Effector CD4-positive, alpha-beta T cell (primary cell): Measurements from ENCODE around the gene TMEM220.
A peak's percentile ranks its signal among the peaks of the same experiment; 100 is the strongest.
"Not testable (repeated sequence)": the region's sequence is repeated elsewhere in the genome, so short reads cannot be mapped to it uniquely, and the experiment has no call there.

ENCODE experiments used
- DNase-seq: peaks from one replicate; pipeline ENCODE4 v3.0.0-alpha.2; 2020

Gene TMEM220

DNA sequence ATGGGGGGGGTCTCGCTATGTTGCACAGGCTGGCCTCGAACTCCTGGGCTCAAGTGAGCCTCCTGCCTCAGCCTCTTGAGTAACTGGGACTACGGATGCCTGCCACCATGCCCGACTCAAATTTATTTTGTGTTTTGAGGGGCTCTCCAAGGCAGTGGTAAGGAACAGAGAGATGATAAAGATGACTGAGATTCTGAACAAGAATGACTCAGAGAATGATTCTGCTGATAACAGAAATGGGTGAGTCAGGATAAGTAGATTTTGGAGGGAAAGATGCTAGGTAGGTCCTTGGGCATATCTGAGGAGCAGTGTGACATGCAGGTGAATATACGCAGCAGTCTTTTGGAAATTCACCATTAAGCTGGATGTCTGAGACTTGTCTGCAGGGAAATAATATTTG, 2.6 kb downstream of the TMEM220 start:
- DNase-seq = no peak

GRCh38 chr17:10726196-10726595, 3.6 kb downstream of the TMEM220 start:
- DNase-seq = no peak

- no peak for DNase-seq
Measured at GRCh38 chr17:10725262-10725661, 4.6 kb downstream of the TMEM220 start.

GRCh38 chr17:10724546-10725195, 5.2 kb downstream of the TMEM220 start:
- no peak for DNase-seq

DNA sequence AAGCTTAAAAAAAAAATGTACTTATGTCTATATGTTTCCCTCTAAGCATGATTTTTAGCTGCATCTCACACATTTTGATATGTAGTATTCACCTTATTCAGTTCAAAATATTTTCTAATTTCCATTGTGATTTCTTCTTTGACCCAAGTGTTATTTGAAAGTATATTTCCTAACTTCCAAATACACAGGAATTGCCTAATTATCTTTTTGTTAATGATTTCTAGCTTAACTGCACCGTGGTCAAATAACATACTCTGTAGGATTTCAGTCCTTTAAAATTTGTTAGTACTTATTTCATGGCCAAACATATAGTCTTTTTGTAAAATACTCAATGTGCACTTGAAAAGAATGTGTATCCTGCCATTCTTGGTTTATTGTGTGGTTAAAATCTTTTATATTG, 11.3 kb downstream of the TMEM220 start:
- DNase-seq = no peak

- DNase-seq = no peak
Measured at GRCh38 chr17:10716218-10716617, 13.6 kb downstream of the TMEM220 start.

GRCh38 chr17:10713318-10713717, 16.5 kb downstream of the TMEM220 start:
- DNase-seq = no peak

DNA sequence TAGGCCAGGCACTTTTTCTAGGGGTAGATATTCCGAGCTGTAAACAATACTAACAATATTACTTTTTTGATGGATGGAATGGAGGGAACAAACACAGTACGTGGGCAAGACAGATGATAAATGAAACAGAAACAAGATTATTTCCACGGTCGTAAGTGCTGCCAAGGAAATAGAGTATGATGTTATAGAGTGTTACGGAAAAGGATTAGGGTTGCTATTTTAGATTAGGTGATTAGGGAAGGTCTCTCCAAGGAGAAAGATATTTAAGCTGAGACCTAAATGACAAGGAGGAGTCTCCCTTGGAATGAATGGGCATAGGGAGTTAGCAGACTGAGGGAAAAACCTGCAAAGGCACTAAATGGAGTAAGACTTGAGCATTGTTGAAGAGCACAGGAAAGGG, 24.1 kb downstream of the TMEM220 start:
- no peak for DNase-seq

GRCh38 chr17:10702574-10702973, 27.2 kb downstream of the TMEM220 start:
- no peak for DNase-seq

- no peak for DNase-seq
Measured at GRCh38 chr17:10699856-10700255, 30.0 kb downstream of the TMEM220 start.

GRCh38 chr17:10698096-10698818, 31.6 kb downstream of the TMEM220 start:
- DNase-seq = no peak

GRCh38 chr17:10697092-10698081, 32.4 kb downstream of the TMEM220 start, which contains the start of the genes ADPRM and SCO1:
TSS of gene ADPRM (plus strand) at chr17:10697594. CDS start at chr17:10704927, 7,333 bp downstream.
TSS of gene SCO1 (minus strand) at chr17:10697533. CDS start at chr17:10697507, 26 bp downstream.
- DNase-seq = peak; percentile 88

DNA sequence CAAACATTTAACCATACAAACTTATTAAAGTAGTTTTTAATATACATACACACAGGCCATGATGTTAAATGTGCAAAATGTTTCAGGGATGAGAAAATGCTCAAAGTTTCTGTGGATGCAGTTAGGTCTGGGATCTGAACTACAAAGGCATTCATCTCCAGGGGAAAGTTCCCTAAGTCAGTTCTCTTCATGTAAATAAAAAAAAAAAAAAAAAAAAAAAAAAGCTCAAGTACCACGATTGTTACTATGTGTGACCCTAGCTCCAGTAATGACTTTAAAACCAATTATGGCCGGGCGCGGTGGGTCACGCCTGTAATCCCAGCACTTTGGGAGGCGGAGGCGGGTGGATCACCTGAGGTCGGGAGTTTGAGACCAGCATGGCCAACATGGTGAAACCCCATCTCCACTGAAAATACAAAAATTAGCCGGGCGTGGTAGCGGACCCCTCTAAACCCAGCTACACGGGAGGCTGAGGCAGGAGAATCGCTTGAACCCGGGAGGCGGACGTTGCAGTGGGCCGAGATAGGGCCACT, 33.9 kb downstream of the TMEM220 start:
- not testable (repeated sequence) for DNase-seq

- no peak for DNase-seq
Measured at GRCh38 chr17:10687499-10687898, 42.3 kb downstream of the TMEM220 start.

DNA sequence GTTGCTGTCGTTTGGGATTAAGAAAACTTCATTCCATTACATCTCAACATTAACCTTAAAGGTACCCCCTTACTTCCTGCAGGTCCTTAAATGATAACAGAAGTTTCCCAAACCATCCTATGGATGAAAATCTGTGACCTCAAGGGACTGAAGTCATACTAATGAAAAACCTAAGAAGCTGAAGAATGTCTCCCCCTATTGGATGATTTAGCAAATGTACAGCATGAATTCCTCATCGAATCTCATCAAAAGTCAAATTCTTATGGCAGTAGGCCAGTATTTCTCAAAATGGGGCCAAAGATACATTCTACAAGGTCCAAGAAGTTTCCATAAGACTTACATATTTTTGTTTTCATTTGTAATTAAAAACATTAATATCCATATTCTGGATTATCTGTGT, 46.0 kb downstream of the TMEM220 start:
- DNase-seq = no peak

GRCh38 chr17:10681866-10682446, 47.9 kb downstream of the TMEM220 start:
- DNase-seq = no peak

DNA sequence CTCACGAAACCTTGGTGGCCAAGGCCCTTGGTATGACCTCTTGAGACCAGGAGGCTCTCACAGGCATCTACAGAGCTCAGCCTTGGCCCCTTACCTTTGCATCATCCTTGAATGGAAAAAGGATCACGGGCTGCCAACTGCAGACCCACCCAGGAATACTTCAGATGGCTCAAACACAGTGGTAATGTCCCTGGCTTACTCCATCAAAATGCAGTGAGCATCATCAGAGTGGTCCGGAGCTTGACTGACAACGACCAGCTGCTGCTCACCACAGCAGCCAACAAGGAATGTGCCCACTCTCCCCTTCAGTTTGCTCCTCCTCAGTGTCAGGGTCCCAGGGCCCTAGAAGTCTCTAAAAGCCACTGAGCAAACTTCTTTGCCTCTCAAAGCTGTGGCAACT, 55.1 kb downstream of the TMEM220 start:
- no peak for DNase-seq

DNA sequence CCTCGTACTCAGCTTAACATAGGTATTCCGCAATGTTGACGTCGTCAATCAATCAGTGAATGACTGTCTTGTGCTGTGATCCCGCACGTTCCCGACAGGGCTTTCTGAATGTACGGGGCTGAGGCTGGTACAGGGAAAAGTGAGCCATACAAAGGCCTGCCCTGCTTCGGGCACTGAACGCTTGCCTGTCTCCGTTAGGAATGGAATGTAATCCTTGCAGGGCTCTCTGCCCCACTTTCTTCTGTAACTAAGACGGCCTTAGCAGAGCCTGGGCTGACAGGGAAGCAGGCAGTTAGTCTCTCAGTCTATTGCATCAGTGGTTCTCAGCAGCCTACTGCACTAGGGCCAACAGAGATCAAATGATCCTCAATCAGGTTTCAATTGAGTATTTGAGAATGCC, 56.5 kb downstream of the TMEM220 start:
- DNase-seq = no peak

GRCh38 chr17:10668775-10669174, 61.0 kb downstream of the TMEM220 start:
- DNase-seq = no peak

DNA sequence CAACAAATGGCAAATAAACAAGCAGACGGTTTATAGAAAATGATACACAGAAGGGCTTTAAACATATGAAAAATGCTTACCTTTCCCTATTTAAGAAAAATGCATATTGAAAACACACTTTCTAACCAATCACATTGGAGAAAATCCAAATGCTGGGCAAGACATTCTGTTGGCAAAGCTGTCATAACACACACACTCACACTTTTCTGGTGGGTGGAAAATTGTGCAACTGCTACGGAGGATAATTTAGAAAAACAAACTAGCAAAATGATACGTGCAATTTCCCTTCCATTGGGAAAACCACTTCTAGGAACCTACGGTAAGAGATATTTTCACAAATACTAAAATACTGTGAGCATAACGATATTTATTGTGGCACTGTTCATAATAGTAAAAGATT, 62.9 kb downstream of the TMEM220 start:
- no peak for DNase-seq

DNA sequence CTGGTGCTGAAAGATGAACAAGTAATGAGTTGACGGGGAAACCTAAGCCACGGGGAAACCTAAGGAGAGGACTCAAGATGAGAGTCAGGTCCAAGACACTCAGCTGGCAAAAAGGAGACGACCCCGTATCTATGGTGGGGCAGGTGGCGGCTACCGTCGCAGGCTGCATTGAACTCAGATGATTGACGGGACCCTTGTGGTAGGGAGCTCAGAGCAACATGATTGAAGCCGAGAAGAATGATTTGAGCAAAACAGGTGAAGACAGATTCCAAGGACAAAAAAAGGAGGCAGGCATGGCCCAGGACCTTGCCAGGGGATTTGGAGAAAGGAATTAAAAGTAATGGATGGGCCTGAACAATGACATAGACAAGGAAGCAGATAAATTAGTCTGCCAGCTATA, 65.3 kb downstream of the TMEM220 start:
- no peak for DNase-seq
